ENCODE measurements around the gene ARHGEF19.

Gene ARHGEF19

GRCh38 chr1:16158025-16158424 lies 54.4 kb downstream of the ARHGEF19 start:
- TF ChIP-seq CTCF (conservative IDR thresholded peaks at IDR 0.05; ENCODE audit: low read length) (no peak), EZH2phosphoT487 (IDR thresholded peaks at IDR 0.05; ENCODE audit: borderline replicate concordance) (no peak)
- H4K20me1 ChIP-seq (ENCODE audit: insufficient read depth, low read length, poor library complexity, severe bottlenecking), result no peaks in the 10 kb centered on the region
- peaks cover 23% of the 10 kb centered on the region for H3K4me1 ChIP-seq (ENCODE audit: insufficient read depth, low read length, poor library complexity, severe bottlenecking)
- no peak overlapping the region for H3K9ac ChIP-seq (ENCODE audit: low read depth, low read length, poor library complexity, severe bottlenecking)
- H3K27me3 ChIP-seq (ENCODE audit: insufficient read depth, low read length, poor library complexity, severe bottlenecking), result no peaks in the 10 kb centered on the region
- H3K9me2 ChIP-seq (replicated peaks; ENCODE audit: low read depth, low read length), result no peaks in the 10 kb centered on the region
- H3K4me2 ChIP-seq (ENCODE audit: low read depth, low read length, poor library complexity, severe bottlenecking), result no peak overlapping the region
- H3K36me3 ChIP-seq (ENCODE audit: insufficient read depth, low read length), result no peaks in the 10 kb centered on the region
- no peaks in the 10 kb centered on the region for H3K9me3 ChIP-seq (ENCODE audit: insufficient read depth, low read depth, low read length)
- no peaks in the 10 kb centered on the region for H3K79me2 ChIP-seq (ENCODE audit: insufficient read depth, low read length)
- H2AFZ ChIP-seq (ENCODE audit: low read length), result no peak overlapping the region
- no peaks in the 10 kb centered on the region for H3F3A ChIP-seq (ENCODE audit: low read depth)
- H3K4me3 ChIP-seq (ENCODE audit: low read length, poor library complexity, severe bottlenecking), result no peak overlapping the region

DNA sequence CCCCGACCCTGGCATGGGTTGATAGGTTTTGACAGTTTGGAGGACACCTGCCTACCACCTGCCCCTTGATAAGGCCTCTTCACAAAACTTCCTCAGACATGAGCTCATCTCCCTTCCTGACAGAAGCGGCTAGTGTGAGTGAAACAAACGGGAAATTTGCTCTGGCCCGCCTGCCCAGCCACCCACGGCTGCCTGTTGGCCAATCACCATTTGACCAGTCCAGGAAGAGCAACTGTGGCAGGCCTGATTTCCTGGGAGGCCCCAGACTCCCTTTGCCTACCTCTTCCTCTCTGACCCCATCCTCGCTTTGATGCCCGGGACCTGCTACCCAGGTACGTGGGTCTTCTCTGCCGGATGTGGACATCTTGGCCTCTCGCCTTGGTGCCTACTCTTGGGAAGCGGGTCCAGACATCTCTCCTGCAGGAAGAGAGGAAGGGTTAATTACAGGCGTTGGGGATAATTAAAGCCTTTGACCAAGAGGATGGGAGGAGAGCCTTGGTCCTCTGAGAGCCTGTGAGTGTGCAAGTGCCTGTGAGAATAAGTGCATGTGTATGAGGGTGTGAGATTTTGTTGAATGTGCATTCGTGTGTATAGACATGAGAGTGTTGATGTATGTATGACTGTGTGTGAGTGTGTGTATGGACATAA lies 55.5 kb downstream of the ARHGEF19 start:
- no peaks in the 10 kb centered on the region for H3K27me3 ChIP-seq (ENCODE audit: insufficient read depth, low read length, poor library complexity, severe bottlenecking)
- TF ChIP-seq CTCF (conservative IDR thresholded peaks at IDR 0.05; ENCODE audit: low read length) (no peak), EZH2phosphoT487 (IDR thresholded peaks at IDR 0.05; ENCODE audit: borderline replicate concordance) (no peak)
- no peaks in the 10 kb centered on the region for H3K9me2 ChIP-seq (replicated peaks; ENCODE audit: low read depth, low read length)
- H3K9ac ChIP-seq (ENCODE audit: low read depth, low read length, poor library complexity, severe bottlenecking), result no peak overlapping the region
- no peaks in the 10 kb centered on the region for H4K20me1 ChIP-seq (ENCODE audit: insufficient read depth, low read length, poor library complexity, severe bottlenecking)
- no peaks in the 10 kb centered on the region for H3K79me2 ChIP-seq (ENCODE audit: insufficient read depth, low read length)
- H3K4me2 ChIP-seq (ENCODE audit: low read depth, low read length, poor library complexity, severe bottlenecking), result no peak overlapping the region
- no peaks in the 10 kb centered on the region for H3F3A ChIP-seq (ENCODE audit: low read depth)
- peaks cover 16% of the 10 kb centered on the region for H3K4me1 ChIP-seq (ENCODE audit: insufficient read depth, low read length, poor library complexity, severe bottlenecking)
- H3K36me3 ChIP-seq (ENCODE audit: insufficient read depth, low read length), result no peaks in the 10 kb centered on the region
- no peak overlapping the region for H3K4me3 ChIP-seq (ENCODE audit: low read length, poor library complexity, severe bottlenecking)
- no peak overlapping the region for H2AFZ ChIP-seq (ENCODE audit: low read length)
- H3K9me3 ChIP-seq (ENCODE audit: insufficient read depth, low read depth, low read length), result no peaks in the 10 kb centered on the region

DNA sequence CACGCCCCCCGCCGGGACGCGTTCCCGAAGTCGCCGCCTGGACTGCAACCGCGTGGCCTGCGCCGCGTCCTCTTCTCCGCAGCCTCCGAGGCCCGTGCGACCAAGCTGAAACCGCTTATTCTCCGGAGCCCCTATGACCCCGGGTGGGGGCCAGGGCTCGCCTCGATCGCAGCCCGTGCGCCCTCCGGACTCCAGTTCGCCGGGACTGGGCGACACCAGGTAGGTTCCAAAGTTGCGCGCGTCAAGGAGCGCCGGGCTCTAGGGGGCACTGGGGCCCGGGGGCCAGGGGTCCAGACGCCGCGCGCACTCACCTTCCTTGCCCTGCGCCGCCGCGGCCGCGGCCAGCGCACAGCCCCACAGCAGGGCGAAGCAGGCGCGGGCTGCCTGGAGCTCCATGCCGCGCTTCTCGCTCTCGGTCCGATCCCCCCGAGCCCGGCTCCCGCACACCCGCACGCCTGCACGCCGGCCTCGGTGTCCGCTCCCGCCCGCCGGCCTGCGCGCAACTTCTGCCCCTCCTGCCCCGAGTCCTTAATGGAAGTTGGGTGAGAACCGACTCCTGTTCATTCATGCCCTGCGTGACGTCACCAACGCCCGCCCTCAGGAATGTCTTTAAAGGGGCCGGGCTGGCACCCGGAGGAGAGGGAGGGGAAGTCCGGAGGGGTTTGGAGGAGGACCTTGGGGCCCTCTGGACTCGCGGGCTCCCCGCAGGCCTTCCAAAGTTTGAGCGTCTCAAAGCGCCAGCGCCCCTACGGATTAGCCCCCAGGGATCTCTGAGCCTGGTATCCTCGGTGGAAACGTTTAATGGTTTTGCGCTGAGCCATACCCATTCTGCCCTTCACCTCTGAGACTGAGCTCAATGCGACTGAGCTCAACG lies 56.7 kb downstream of the ARHGEF19 start, which contains the start of gene EPHA2:
Gene EPHA2 (minus strand): TSS at position 533 of the 874 bp plus-strand sequence. CDS start 137 bp downstream, at position 396.
- TF ChIP-seq CTCF (conservative IDR thresholded peaks at IDR 0.05; ENCODE audit: low read length) (no peak), EZH2phosphoT487 (IDR thresholded peaks at IDR 0.05; ENCODE audit: borderline replicate concordance) (no peak)
- H3K36me3 ChIP-seq (ENCODE audit: insufficient read depth, low read length), result no peaks in the 10 kb centered on the region
- no peak within 1 kb of the TSS for H3K9ac ChIP-seq (ENCODE audit: low read depth, low read length, poor library complexity, severe bottlenecking)
- no peaks in the 10 kb centered on the region for H3K9me2 ChIP-seq (replicated peaks; ENCODE audit: low read depth, low read length)
- H3K9me3 ChIP-seq (ENCODE audit: insufficient read depth, low read depth, low read length), result no peaks in the 10 kb centered on the region
- no peaks in the 10 kb centered on the region for H4K20me1 ChIP-seq (ENCODE audit: insufficient read depth, low read length, poor library complexity, severe bottlenecking)
- H3K4me3 ChIP-seq (ENCODE audit: low read length, poor library complexity, severe bottlenecking), result no peak within 1 kb of the TSS
- no peaks in the 10 kb centered on the region for H3K79me2 ChIP-seq (ENCODE audit: insufficient read depth, low read length)
- no peaks in the 10 kb centered on the region for H3K27me3 ChIP-seq (ENCODE audit: insufficient read depth, low read length, poor library complexity, severe bottlenecking)
- H2AFZ ChIP-seq (ENCODE audit: low read length), result no peak within 1 kb of the TSS
- peaks cover 21% of the 10 kb centered on the region for H3K4me1 ChIP-seq (ENCODE audit: insufficient read depth, low read length, poor library complexity, severe bottlenecking)
- no peak within 1 kb of the TSS for H3K4me2 ChIP-seq (ENCODE audit: low read depth, low read length, poor library complexity, severe bottlenecking)
- no peaks in the 10 kb centered on the region for H3F3A ChIP-seq (ENCODE audit: low read depth)
